ENCODE measurements around the gene ZNF546.

The ZNF546 gene

DNA sequence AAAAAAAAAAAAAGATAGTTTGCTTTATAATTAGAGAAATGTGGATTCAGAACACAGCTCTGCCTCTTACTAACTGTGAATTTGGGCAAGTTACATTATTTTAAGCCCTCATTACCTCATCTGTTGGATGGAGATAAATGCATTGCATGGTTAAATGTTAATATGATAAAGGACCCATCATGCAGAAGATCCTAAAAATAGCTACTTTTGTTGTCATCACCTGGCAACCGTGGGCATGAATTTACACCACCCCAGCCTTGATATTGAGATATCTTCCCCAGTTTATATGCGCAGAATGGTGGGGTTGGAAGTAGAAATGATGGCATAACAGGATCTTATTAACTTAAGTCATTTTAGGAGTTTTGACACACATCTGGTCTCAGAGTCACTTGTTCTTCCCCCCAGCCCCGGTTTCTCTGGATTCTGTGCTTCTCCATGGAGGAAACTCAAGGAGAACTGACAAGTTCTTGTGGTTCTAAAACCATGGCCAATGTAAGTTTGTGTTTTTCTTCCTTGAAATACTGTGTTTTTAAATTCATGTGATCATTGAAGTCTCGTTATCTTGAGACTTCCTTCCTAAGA lies 8.9 kb downstream of the ZNF546 start:
- no peaks in the 10 kb centered on the region for H3K27me3 ChIP-seq (ENCODE audit: low read length)
- H3K36me3 ChIP-seq (ENCODE audit: low read length), result peaks cover 26% of the 10 kb centered on the region
- no peaks in the 10 kb centered on the region for H3F3A ChIP-seq (ENCODE audit: insufficient read depth)
- no peak overlapping the region for H3K9ac ChIP-seq (ENCODE audit: low read length)
- H2AFZ ChIP-seq (ENCODE audit: low read depth, low read length, severe bottlenecking), result no peak overlapping the region
- no peaks in the 10 kb centered on the region for H3K79me2 ChIP-seq (ENCODE audit: insufficient read depth, low read length)
- no peaks in the 10 kb centered on the region for H4K20me1 ChIP-seq (ENCODE audit: low read depth, low read length)
- TF ChIP-seq, protein P1, sequence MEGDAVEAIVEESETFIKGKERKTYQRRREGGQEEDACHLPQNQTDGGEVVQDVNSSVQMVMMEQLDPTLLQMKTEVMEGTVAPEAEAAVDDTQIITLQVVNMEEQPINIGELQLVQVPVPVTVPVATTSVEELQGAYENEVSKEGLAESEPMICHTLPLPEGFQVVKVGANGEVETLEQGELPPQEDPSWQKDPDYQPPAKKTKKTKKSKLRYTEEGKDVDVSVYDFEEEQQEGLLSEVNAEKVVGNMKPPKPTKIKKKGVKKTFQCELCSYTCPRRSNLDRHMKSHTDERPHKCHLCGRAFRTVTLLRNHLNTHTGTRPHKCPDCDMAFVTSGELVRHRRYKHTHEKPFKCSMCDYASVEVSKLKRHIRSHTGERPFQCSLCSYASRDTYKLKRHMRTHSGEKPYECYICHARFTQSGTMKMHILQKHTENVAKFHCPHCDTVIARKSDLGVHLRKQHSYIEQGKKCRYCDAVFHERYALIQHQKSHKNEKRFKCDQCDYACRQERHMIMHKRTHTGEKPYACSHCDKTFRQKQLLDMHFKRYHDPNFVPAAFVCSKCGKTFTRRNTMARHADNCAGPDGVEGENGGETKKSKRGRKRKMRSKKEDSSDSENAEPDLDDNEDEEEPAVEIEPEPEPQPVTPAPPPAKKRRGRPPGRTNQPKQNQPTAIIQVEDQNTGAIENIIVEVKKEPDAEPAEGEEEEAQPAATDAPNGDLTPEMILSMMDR (IDR thresholded peaks at IDR 0.05; ENCODE audit: insufficient read depth, low read length, poor library complexity, severe bottlenecking), result no peak
- no peak for TF ChIP-seq EZH2phosphoT487 (conservative IDR thresholded peaks at IDR 0.05; ENCODE audit: low read length)
- 0 out of 2 replicates have a peak, but pooled peaks cover 7% of the 10 kb centered on the region for H3K9me3 ChIP-seq (ENCODE audit: insufficient read depth, low read length)
- H3K9me2 ChIP-seq (replicated peaks; ENCODE audit: insufficient read depth, low read length), result no peaks in the 10 kb centered on the region
- H3K4me2 ChIP-seq (ENCODE audit: low read depth, low read length, poor library complexity, severe bottlenecking), result no peak overlapping the region
- no peak overlapping the region for H3K27ac ChIP-seq (ENCODE audit: low read depth, low read length)
- H3K4me3 ChIP-seq (ENCODE audit: insufficient read depth, low read length, poor library complexity, severe bottlenecking), result no peak overlapping the region

DNA sequence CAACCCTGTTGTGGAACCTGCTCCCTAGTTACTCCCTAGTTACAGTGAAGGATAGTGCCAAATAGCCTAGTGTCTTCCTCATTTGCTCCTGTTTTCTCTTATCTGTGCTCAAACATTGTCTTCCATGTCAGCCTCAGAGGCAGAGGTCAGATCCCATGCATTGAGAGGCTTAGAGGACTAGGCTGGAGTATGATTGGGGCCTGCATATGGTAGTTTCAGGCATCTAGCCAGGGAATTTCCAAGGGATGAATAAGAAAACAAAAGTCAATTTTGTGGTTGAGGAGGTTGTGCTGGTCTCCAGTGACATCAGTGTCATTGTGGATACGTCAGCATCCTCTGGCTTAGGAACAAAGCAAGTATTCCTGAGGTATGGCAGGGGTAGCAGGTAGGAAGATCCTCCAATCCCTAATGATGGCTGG lies 9.4 kb downstream of the ZNF546 start:
- Histone ChIP-seq H3K9ac (ENCODE audit: low read length) (no peak overlapping the region), H3K4me3 (ENCODE audit: insufficient read depth, low read length, poor library complexity, severe bottlenecking) (no peak overlapping the region), H3K4me2 (ENCODE audit: low read depth, low read length, poor library complexity, severe bottlenecking) (no peak overlapping the region), H4K20me1 (ENCODE audit: low read depth, low read length) (no peaks in the 10 kb centered on the region), H3K36me3 (ENCODE audit: low read length) (peaks cover 28% of the 10 kb centered on the region), H3K79me2 (ENCODE audit: insufficient read depth, low read length) (no peaks in the 10 kb centered on the region), H3K9me2 (replicated peaks; ENCODE audit: insufficient read depth, low read length) (no peaks in the 10 kb centered on the region), H2AFZ (ENCODE audit: low read depth, low read length, severe bottlenecking) (no peak overlapping the region), H3K9me3 (ENCODE audit: insufficient read depth, low read length) (0 out of 2 replicates have a peak, but pooled peaks cover 7% of the 10 kb centered on the region), H3K27ac (ENCODE audit: low read depth, low read length) (no peak overlapping the region), H3F3A (ENCODE audit: insufficient read depth) (no peaks in the 10 kb centered on the region), H3K27me3 (ENCODE audit: low read length) (no peaks in the 10 kb centered on the region)
- TF ChIP-seq EZH2phosphoT487 (conservative IDR thresholded peaks at IDR 0.05; ENCODE audit: low read length), result no peak
- TF ChIP-seq, protein P1 (IDR thresholded peaks at IDR 0.05; ENCODE audit: insufficient read depth, low read length, poor library complexity, severe bottlenecking), result no peak

DNA sequence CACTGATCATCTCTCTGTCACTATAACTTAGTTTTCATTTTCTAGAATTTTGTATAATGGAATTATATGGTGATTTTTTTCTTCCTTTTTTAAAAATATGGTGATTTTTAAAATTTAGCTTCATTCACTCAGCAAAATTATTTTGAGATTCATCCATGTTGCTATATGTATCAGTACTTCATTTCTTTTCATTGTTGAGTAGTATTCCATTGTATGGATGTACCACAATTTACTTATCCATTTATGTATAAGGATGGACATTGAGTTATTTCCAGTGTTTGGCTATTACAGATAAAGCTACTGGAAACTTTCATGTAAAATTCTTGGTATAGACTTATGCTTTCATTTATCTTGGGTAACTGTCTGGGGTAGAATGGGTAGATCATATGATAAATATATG lies 12.8 kb downstream of the ZNF546 start:
- no peak overlapping the region for H3K4me3 ChIP-seq (ENCODE audit: insufficient read depth, low read length, poor library complexity, severe bottlenecking)
- H3K36me3 ChIP-seq (ENCODE audit: low read length), result peaks cover 51% of the 10 kb centered on the region
- H3K9ac ChIP-seq (ENCODE audit: low read length), result no peak overlapping the region
- no peaks in the 10 kb centered on the region for H3K79me2 ChIP-seq (ENCODE audit: insufficient read depth, low read length)
- H3F3A ChIP-seq (ENCODE audit: insufficient read depth), result no peaks in the 10 kb centered on the region
- H3K4me2 ChIP-seq (ENCODE audit: low read depth, low read length, poor library complexity, severe bottlenecking), result no peak overlapping the region
- peaks cover 19% of the 10 kb centered on the region for H3K9me3 ChIP-seq (ENCODE audit: insufficient read depth, low read length)
- no peaks in the 10 kb centered on the region for H3K9me2 ChIP-seq (replicated peaks; ENCODE audit: insufficient read depth, low read length)
- no peak overlapping the region for H2AFZ ChIP-seq (ENCODE audit: low read depth, low read length, severe bottlenecking)
- H3K27ac ChIP-seq (ENCODE audit: low read depth, low read length), result no peak overlapping the region
- TF ChIP-seq EZH2phosphoT487 (conservative IDR thresholded peaks at IDR 0.05; ENCODE audit: low read length), result no peak
- TF ChIP-seq, protein P1 (IDR thresholded peaks at IDR 0.05; ENCODE audit: insufficient read depth, low read length, poor library complexity, severe bottlenecking), result no peak
- no peaks in the 10 kb centered on the region for H4K20me1 ChIP-seq (ENCODE audit: low read depth, low read length)
- no peaks in the 10 kb centered on the region for H3K27me3 ChIP-seq (ENCODE audit: low read length)

Measured in SU-DHL-6 (cell line).